Stomach smooth muscle (tissue), 2 donors: ENCODE measurements around the gene HEMK1.

ENCODE experiments used
- H3K27ac ChIP-seq: one replicate; pipeline ENCODE4 v1.7.0; 2013; ENCODE audit warnings: mild to moderate bottlenecking, low read length, inconsistent platforms
- H3K27me3 ChIP-seq, 2 donors: one replicate each; pipeline ENCODE4 v1.7.0; 2013; ENCODE audit warnings: low read length in 2 of 2; ENCODE audit not compliant: insufficient read depth in 2 of 2, control insufficient read depth in 1 of 2
- H3K36me3 ChIP-seq, 2 donors: one replicate each; pipeline ENCODE4 v1.7.0; 2013; ENCODE audit warnings: low read length in 2 of 2; ENCODE audit not compliant: control insufficient read depth in 2 of 2, insufficient read depth in 2 of 2
- H3K4me1 ChIP-seq: one replicate; pipeline ENCODE4 v1.7.0; 2013; ENCODE audit warnings: low read length; ENCODE audit not compliant: control insufficient read depth, insufficient read depth
- H3K4me3 ChIP-seq, 2 donors: one replicate each; pipeline ENCODE4 v1.7.0; 2013; ENCODE audit warnings: low read length in 2 of 2
- H3K9ac ChIP-seq, 2 donors: one replicate each; pipeline ENCODE4 v1.7.0; 2013; ENCODE audit warnings: low read length in 2 of 2, mild to moderate bottlenecking in 1 of 2
- H3K9me3 ChIP-seq, 2 donors: one replicate each; pipeline ENCODE4 v1.7.0; 2013; ENCODE audit warnings: low read length in 2 of 2; ENCODE audit not compliant: control insufficient read depth in 2 of 2
- donor health status: healthy.
- donor health status: Pancreatic carcinoma.

Gene HEMK1

GRCh38 chr3:50568947-50569749 is at the start of gene HEMK1:
Gene HEMK1 (plus strand): TSS chr3:50569522. CDS start chr3:50571105, 1,583 bp downstream.
- peak within 1 kb of the TSS; percentile 85 to 95 for H3K9ac ChIP-seq
- peak within 1 kb of the TSS; percentile 85 for H3K27ac ChIP-seq
- H3K27me3 ChIP-seq, result no peaks in the 10 kb centered on the region
- peaks cover 0 to 7% of the 10 kb centered on the region in 2 donors for H3K36me3 ChIP-seq
- peaks cover 57% of the 10 kb centered on the region for H3K4me1 ChIP-seq
- H3K9me3 ChIP-seq, result no peaks in the 10 kb centered on the region
- peak within 1 kb of the TSS; percentile 78 to 99 for H3K4me3 ChIP-seq

DNA sequence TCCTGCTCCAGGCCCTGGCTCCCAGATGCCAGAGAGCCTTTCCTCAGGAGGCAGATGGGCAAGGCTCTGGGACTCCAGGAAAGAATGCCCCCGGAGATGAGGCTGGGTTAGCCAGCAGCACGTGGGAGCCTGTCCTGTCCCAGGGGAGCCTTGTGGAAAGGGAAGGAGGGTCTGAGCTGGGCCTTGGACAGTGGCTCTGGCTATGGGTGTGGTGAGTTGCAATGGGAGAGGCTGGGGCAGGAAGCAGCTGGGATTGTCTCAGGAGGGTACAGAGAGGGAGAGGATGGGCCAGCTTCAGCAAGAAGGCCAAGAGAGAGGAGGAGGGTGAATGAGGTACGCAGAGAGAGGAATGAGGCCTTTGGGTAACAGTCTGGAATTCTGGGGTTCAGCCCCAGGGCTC is 48.5 kb upstream of the HEMK1 start:
- H3K27me3 ChIP-seq, result peaks cover 3 to 9% of the 10 kb centered on the region in 2 donors
- peaks cover 10% of the 10 kb centered on the region for H3K4me1 ChIP-seq
- no peaks in the 10 kb centered on the region for H3K36me3 ChIP-seq
- no peak overlapping the region for H3K4me3 ChIP-seq
- no peaks in the 10 kb centered on the region for H3K9me3 ChIP-seq
- no peak overlapping the region for H3K27ac ChIP-seq
- H3K9ac ChIP-seq, result no peak overlapping the region

DNA sequence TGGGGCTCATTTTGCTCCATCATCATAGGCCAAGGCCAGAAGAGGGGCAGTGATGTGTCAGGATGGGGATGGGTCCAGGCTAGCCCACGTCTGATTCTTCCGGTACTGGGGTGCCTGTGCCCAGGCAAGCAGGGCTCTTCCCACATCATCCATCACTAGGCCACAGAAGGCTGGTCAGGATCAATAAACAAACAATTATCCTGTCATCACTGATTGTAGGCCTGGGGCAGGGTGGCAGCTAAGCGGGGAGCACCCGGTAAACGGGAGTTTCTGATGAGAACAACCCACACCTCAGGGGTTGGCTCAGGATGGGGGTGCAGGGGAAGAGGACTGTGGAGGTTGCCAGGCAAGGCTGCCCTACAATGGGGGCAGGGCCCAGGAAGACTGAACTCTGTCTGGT is 47.8 kb upstream of the HEMK1 start:
- Histone ChIP-seq H3K9me3 (no peaks in the 10 kb centered on the region), H3K4me1 (peaks cover 3% of the 10 kb centered on the region), H3K36me3 (no peaks in the 10 kb centered on the region)

DNA sequence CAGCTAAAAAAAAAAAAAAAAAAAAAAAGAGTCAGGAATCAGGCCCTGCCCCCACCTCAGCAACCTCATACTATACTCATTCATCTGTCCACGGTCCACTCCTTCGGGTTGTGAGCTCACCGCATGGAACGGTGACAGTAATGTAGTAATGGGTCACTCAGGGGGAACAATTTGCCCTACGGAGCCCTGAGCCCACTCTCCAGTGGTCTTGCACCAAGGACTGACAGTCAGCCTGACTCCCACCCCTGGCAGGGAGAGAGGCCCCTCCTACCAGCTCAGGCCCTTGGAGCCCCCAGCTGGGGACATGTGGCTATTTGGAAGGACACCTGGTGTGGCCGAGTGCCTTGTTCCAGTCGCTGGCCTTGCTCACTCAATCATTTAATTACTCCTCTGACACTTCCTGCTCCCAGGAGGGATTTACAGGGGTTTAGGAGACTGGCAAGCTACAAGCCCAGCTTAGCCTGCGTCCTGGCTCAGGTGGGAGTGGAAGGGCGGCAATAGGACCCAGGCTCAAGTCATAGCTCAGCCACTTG is 46.0 kb upstream of the HEMK1 start:
- Histone ChIP-seq H3K4me3 (no peak overlapping the region), H3K36me3 (no peaks in the 10 kb centered on the region), H3K27ac (no peak overlapping the region), H3K9ac (no peak overlapping the region), H3K27me3 (peaks cover 3 to 9% of the 10 kb centered on the region in 2 donors), H3K4me1 (no peaks in the 10 kb centered on the region), H3K9me3 (no peaks in the 10 kb centered on the region)

More for the DNA sequence above, 47.8 kb upstream of the HEMK1 start:
- Histone ChIP-seq H3K9ac (no peak overlapping the region), H3K4me3 (no peak overlapping the region), H3K27ac (no peak overlapping the region), H3K27me3 (peaks cover 3 to 9% of the 10 kb centered on the region in 2 donors)

DNA sequence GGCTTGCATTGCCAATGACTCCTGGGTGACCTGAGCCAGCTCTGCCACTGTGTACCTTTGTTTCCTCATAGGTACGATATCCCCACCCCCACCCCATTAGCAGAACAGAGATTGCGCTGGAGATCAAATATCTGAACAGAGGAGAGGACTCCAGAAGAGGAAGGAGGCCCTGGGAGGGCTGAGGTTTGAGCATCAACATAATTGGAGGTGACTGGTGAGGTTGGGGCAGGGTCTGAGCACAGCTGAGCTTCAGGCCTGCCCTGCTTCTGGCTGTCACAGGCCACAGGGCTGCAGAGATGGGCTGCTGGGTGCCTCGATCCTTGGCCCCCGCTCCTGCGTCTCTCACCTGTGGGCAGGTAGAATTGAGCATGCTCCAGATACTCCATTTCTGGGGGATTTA is 44.6 kb upstream of the HEMK1 start:
- H3K9ac ChIP-seq, result no peak overlapping the region
- no peaks in the 10 kb centered on the region for H3K4me1 ChIP-seq
- no peaks in the 10 kb centered on the region for H3K36me3 ChIP-seq
- H3K27ac ChIP-seq, result no peak overlapping the region
- no peak overlapping the region for H3K4me3 ChIP-seq
- H3K27me3 ChIP-seq, result peaks cover 5 to 6% of the 10 kb centered on the region in 2 donors
- H3K9me3 ChIP-seq, result no peaks in the 10 kb centered on the region

DNA sequence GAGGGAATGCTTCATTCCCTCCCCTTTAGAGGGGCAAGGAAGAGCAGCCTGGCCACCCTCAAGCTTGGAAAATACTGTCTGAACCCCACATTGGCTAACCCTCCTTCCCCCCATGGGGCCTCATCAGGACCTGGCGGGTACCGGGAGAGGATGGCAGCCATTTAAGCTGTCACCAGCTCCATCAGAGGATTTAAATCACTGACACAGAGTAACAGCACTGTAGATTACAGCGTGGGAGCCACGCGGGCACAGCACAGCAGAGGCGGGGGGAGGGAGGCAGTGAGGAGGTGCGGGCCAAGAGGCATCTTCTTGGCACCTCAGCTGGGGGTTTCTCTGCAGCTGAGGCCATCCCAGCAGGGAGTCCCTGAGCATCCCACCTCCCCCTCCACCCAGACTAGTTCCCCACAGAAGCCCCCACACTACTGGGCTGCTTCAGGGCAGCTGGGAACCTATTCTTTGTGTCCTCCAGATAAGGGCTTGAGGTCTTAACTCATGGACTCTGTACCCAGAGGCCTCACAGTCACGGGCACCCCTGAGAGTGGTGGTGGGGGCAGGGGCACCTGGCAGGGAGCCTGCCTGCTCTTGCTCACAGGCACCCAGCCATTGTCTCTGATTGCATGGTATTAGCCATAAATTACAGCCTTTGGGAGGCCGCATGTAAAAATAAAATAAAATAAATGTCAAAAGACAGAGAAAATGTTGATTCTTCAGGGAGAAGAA is 44.0 kb upstream of the HEMK1 start:
- no peaks in the 10 kb centered on the region for H3K36me3 ChIP-seq
- H3K4me3 ChIP-seq, result no peak overlapping the region
- H3K9me3 ChIP-seq, result no peaks in the 10 kb centered on the region
- peaks cover 8% of the 10 kb centered on the region in 2 donors for H3K27me3 ChIP-seq
- H3K27ac ChIP-seq, result no peak overlapping the region
- no peak overlapping the region for H3K9ac ChIP-seq
- H3K4me1 ChIP-seq, result no peaks in the 10 kb centered on the region

GRCh38 chr3:50525987-50526386 is 43.3 kb upstream of the HEMK1 start:
- H3K4me3 ChIP-seq, result no peak overlapping the region

DNA sequence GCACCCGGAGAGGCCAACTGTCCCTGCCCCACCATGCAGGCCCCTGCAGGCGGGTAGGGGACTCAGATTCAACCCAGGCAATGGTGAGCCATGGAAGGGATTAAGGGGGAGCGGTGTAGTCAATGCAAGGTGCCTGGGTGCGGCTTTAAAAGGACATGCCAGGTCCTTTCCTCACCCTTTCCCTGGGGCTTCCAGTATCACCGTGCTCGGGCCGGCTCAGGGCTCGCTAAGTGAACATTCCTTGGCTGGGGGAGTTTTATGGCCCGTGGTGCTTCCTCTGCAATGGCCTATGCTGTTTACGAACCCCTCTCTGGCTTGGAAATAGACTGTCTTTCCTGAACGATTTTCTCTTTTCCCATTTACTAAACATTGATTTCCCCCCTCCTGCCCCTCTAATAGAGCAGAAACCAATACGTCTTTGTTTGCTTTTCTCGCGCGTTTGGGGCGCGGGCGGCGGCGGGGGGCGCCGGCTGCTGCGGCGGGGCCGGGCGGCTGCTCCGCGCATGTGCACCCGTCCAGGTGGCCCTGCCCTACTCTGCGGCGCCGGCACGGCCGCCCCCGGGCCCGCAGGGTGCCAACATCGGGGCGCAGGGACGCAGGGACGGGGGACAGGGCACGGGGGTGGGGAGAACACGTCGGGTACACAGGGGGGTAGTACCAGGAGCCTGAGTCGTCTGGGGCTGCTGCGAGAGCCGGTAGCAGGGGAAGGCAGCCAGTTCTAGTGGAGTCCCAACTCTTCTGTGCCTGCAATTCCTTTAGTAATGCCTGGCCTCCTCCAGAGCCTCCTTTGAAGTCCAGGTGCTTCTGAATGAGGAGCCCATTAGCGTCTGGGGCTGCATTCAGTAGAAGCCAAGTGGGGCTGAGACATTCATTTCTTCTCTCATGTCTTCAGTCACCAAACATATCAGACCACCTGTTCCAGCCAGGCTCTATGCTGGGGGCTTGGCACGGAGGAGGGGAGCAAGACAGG is 39.0 kb upstream of the HEMK1 start:
- no peak overlapping the region for H3K4me3 ChIP-seq
- H3K4me1 ChIP-seq, result no peaks in the 10 kb centered on the region
- no peaks in the 10 kb centered on the region for H3K9me3 ChIP-seq
- no peaks in the 10 kb centered on the region for H3K36me3 ChIP-seq
- no peak overlapping the region for H3K27ac ChIP-seq
- peaks cover 6 to 8% of the 10 kb centered on the region in 2 donors for H3K27me3 ChIP-seq
- H3K9ac ChIP-seq, result no peak overlapping the region

More at GRCh38 chr3:50525987-50526386, 43.3 kb upstream of the HEMK1 start:
- Histone ChIP-seq H3K9me3 (no peaks in the 10 kb centered on the region), H3K27me3 (peaks cover 6 to 8% of the 10 kb centered on the region in 2 donors), H3K4me1 (no peaks in the 10 kb centered on the region), H3K36me3 (no peaks in the 10 kb centered on the region), H3K27ac (no peak overlapping the region), H3K9ac (no peak overlapping the region)

DNA sequence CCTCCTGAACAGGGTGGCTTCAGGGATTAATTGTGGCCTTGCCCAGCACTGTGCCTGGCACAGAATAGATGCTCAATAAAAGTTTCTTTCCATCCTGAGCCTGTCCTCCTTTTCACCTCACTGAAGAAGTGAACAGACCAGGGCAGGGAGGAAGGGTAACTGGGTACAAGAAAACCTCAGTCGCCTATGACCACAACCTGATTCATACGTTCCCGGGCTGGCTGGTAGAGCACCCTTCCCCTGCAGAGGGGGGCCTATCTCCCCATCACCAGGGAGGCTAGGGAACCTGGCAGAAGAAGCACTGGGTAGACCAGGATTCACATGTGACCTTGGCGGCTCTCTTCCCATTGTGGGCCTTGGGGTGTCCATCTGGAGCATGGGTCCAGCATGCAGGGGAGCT is 38.1 kb upstream of the HEMK1 start:
- Histone ChIP-seq H3K9me3 (no peaks in the 10 kb centered on the region), H3K4me3 (no peak overlapping the region), H3K27ac (no peak overlapping the region), H3K9ac (no peak overlapping the region), H3K27me3 (peaks cover 6 to 8% of the 10 kb centered on the region in 2 donors), H3K4me1 (no peaks in the 10 kb centered on the region), H3K36me3 (no peaks in the 10 kb centered on the region)

DNA sequence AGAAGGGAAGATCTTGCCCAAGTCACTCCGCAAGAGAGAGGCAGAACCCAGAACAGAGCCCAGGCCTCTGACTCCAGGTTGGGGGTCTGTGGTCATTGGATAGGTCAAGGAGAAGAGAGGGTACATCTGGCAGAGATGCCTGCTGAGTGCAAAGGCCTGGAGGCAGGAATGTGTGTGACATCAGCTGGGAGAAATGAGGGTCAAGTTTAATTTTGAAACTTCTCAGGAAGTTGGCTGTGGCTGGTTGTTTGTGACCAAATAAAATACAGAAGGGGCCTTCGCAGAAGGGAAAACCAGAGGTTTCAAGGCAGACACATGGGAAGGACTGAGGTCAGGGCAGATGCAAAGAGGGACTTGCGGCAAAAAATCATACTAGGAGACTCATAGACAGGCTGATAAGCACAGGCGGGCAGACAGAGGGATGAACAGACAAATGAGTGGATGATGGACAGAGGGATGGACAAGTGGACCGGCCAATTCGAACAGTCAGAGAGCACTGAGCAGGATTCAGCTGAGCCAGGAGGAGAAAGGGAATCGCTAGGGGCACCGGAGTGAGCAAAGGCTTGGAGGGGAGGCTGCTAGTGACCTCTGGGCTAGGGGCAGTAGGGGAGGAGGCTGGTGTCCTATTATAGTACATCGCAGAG is 37.1 kb upstream of the HEMK1 start:
- H3K4me1 ChIP-seq, result no peaks in the 10 kb centered on the region
- no peak overlapping the region for H3K27ac ChIP-seq
- peaks cover 8 to 11% of the 10 kb centered on the region in 2 donors for H3K27me3 ChIP-seq
- H3K9me3 ChIP-seq, result no peaks in the 10 kb centered on the region
- H3K9ac ChIP-seq, result no peak overlapping the region
- H3K36me3 ChIP-seq, result no peaks in the 10 kb centered on the region
- H3K4me3 ChIP-seq, result no peak overlapping the region
